Upper lobe of left lung (tissue), 4 donors: ENCODE data around the gene KRT32.

Experiments used
- CTCF ChIP-seq, 6 experiments: fragments of 450-650 bp in 4 of 6; fragments of 200-600 bp in 2 of 6; sonication (generic) in 2 of 6; IDR thresholded peaks; one replicate each; pipeline ENCODE4 v1.5.1; 2016 to 2019; ENCODE audit warnings: antibody characterized with exemption in 6 of 6
- POLR2A ChIP-seq, 4 donors: fragments of 450-650 bp; IDR thresholded peaks; one replicate each; pipeline ENCODE4 v1.5.1; 2016 to 2017; ENCODE audit warnings: antibody characterized with exemption in 4 of 4, mild to moderate bottlenecking in 2 of 4

- TF ChIP-seq POLR2A (IDR thresholded peaks at IDR 0.05) (no peak), CTCF (IDR thresholded peaks at IDR 0.05) (no peak)
Measured at GRCh38 chr17:41433586-41433985, 33.6 kb downstream of the KRT32 start.
